Activated T-helper 1 cell treated with anti-CD3 and anti-CD28 coated beads, Interleukin-12 subunit alpha, Interleukin-12 subunit beta, Interleukin-2, Interleukin-4 antibody, amounts not matched to agents 30 ng/mL and 10 ng/mL and 1 ng/mL, durations not matched to agents 14 hours and 24 hours and 36 hours (primary cell): ENCODE measurements around the gene DLST. TPM values are rescaled to one million over a fixed set of nuclear protein-coding genes. Genes with fewer than 3 reads are reported as not detected.

Experiments
- DNase-seq: peaks from one replicate; pipeline ENCODE4 v3.0.0; 2021; ENCODE audit warnings: low spot score
- H3K27ac Mint-ChIP-seq: one replicate; pipeline ENCODE4 v1.8.0; 2021; ENCODE audit warnings: mild to moderate bottlenecking, mixed read lengths
- H3K27me3 Mint-ChIP-seq: one replicate; pipeline ENCODE4 v1.8.0; 2022; ENCODE audit warnings: mild to moderate bottlenecking, moderate library complexity, mixed read lengths; ENCODE audit not compliant: insufficient read depth
- H3K36me3 Mint-ChIP-seq: one replicate; pipeline ENCODE4 v1.8.0; 2021; ENCODE audit warnings: low read depth, mixed read lengths
- H3K4me1 Mint-ChIP-seq: one replicate; pipeline ENCODE4 v1.8.0; 2021; ENCODE audit warnings: low read depth, mixed read lengths
- H3K4me3 Mint-ChIP-seq: one replicate; pipeline ENCODE4 v1.8.0; 2021; ENCODE audit warnings: mild to moderate bottlenecking, moderate library complexity, mixed read lengths
- H3K9me3 Mint-ChIP-seq: one replicate; pipeline ENCODE4 v1.8.0; 2021; ENCODE audit warnings: mixed read lengths
- intact Hi-C: fragments of 100-400 bp; cut with micrococcal nuclease; formaldehyde crosslinking; loops from one replicate; pipeline ENCODE4 v1.15.1; 2024
- total RNA-seq: library from RNA; stranded (reverse); gene quantifications from 2 replicates; pipeline ENCODE4 v1.2.3, GENCODE V29; 2022

The DLST gene
- total RNA-seq, 1 donor from 2014 or later, result 98.9 TPM

GRCh38 chr14:74891870-74892269 lies 10.2 kb downstream of the DLST start:
- intact Hi-C loops, result no loop called here
- Mint-ChIP-seq H3K27me3 (no peaks in the 10 kb centered on the region), H3K9me3 (no peaks in the 10 kb centered on the region), H3K36me3 (peaks cover 46% of the 10 kb centered on the region), H3K4me3 (no peak overlapping the region), H3K4me1 (peaks cover 6% of the 10 kb centered on the region), H3K27ac (no peak overlapping the region)
- no peak for DNase-seq

- Mint-ChIP-seq H3K36me3 (peaks cover 47% of the 10 kb centered on the region), H3K27ac (no peak overlapping the region)
Measured at GRCh38 chr14:74892745-74893144, 11.0 kb downstream of the DLST start.

GRCh38 chr14:74893614-74894091 lies 11.9 kb downstream of the DLST start:
- Mint-ChIP-seq H3K4me1 (no peaks in the 10 kb centered on the region), H3K4me3 (no peak overlapping the region), H3K9me3 (no peaks in the 10 kb centered on the region), H3K27me3 (no peaks in the 10 kb centered on the region), H3K36me3 (peaks cover 54% of the 10 kb centered on the region), H3K27ac (no peak overlapping the region)
- DNase-seq, result no peak
- intact Hi-C loops, result no loop called here

More at GRCh38 chr14:74892745-74893144, 11.0 kb downstream of the DLST start:
- intact Hi-C loops, result no loop called here
- peaks cover 4% of the 10 kb centered on the region for H3K4me1 Mint-ChIP-seq
- no peaks in the 10 kb centered on the region for H3K27me3 Mint-ChIP-seq
- no peak overlapping the region for H3K4me3 Mint-ChIP-seq
- no peak for DNase-seq
- no peaks in the 10 kb centered on the region for H3K9me3 Mint-ChIP-seq

GRCh38 chr14:74896400-74896799 lies 14.7 kb downstream of the DLST start:
- H3K27me3 Mint-ChIP-seq, result no peaks in the 10 kb centered on the region
- intact Hi-C loops, result no loop called here
- H3K9me3 Mint-ChIP-seq, result no peaks in the 10 kb centered on the region
- H3K27ac Mint-ChIP-seq, result no peak overlapping the region
- H3K36me3 Mint-ChIP-seq, result peaks cover 55% of the 10 kb centered on the region
- H3K4me3 Mint-ChIP-seq, result no peak overlapping the region
- no peaks in the 10 kb centered on the region for H3K4me1 Mint-ChIP-seq
- DNase-seq, result no peak

- Mint-ChIP-seq H3K27me3 (no peaks in the 10 kb centered on the region), H3K9me3 (no peaks in the 10 kb centered on the region), H3K36me3 (peaks cover 57% of the 10 kb centered on the region), H3K27ac (no peak overlapping the region), H3K4me3 (no peak overlapping the region), H3K4me1 (no peaks in the 10 kb centered on the region)
- intact Hi-C loops, result no loop called here
- DNase-seq, result no peak
Measured at GRCh38 chr14:74897642-74898041, 15.9 kb downstream of the DLST start.

- Mint-ChIP-seq H3K4me1 (no peaks in the 10 kb centered on the region), H3K9me3 (no peaks in the 10 kb centered on the region), H3K4me3 (no peak overlapping the region), H3K36me3 (peaks cover 60% of the 10 kb centered on the region), H3K27ac (no peak overlapping the region), H3K27me3 (no peaks in the 10 kb centered on the region)
- intact Hi-C loops, result no loop called here
- DNase-seq, result no peak
Measured at GRCh38 chr14:74898083-74898482, 16.4 kb downstream of the DLST start.

GRCh38 chr14:74898694-74899093 lies 17.0 kb downstream of the DLST start:
- H3K9me3 Mint-ChIP-seq, result no peaks in the 10 kb centered on the region
- no peaks in the 10 kb centered on the region for H3K4me1 Mint-ChIP-seq
- H3K4me3 Mint-ChIP-seq, result no peak overlapping the region
- DNase-seq, result no peak
- peaks cover 56% of the 10 kb centered on the region for H3K36me3 Mint-ChIP-seq
- H3K27ac Mint-ChIP-seq, result no peak overlapping the region
- intact Hi-C loops, result no loop called here
- no peaks in the 10 kb centered on the region for H3K27me3 Mint-ChIP-seq

GRCh38 chr14:74902941-74903705 lies 21.4 kb downstream of the DLST start:
- no peak overlapping the region for H3K4me3 Mint-ChIP-seq
- no peak for DNase-seq
- H3K9me3 Mint-ChIP-seq, result no peaks in the 10 kb centered on the region
- peaks cover 41% of the 10 kb centered on the region for H3K36me3 Mint-ChIP-seq
- H3K27ac Mint-ChIP-seq, result no peak overlapping the region
- H3K4me1 Mint-ChIP-seq, result peaks cover 5% of the 10 kb centered on the region
- no peaks in the 10 kb centered on the region for H3K27me3 Mint-ChIP-seq
- intact Hi-C loops, result no loop called here

GRCh38 chr14:74904635-74905503 lies 23.2 kb downstream of the DLST start:
- H3K4me3 Mint-ChIP-seq, result no peak overlapping the region
- H3K36me3 Mint-ChIP-seq, result peaks cover 23% of the 10 kb centered on the region
- peak overlapping the region; percentile 59 for H3K27ac Mint-ChIP-seq
- intact Hi-C loops, result loop anchor here (1.0 kb wide), 3 partner anchors 23 to 296 kb away; no protein-coding TSS in a partner anchor
- H3K27me3 Mint-ChIP-seq, result no peaks in the 10 kb centered on the region
- H3K4me1 Mint-ChIP-seq, result peaks cover 5% of the 10 kb centered on the region
- no peak for DNase-seq
- H3K9me3 Mint-ChIP-seq, result no peaks in the 10 kb centered on the region

GRCh38 chr14:74905595-74906142 lies 24.0 kb downstream of the DLST start:
- peak; percentile 61 for DNase-seq
- Mint-ChIP-seq H3K4me3 (no peak overlapping the region), H3K9me3 (no peaks in the 10 kb centered on the region), H3K4me1 (peaks cover 5% of the 10 kb centered on the region), H3K36me3 (peaks cover 19% of the 10 kb centered on the region), H3K27ac (peak overlapping the region; percentile 40), H3K27me3 (no peaks in the 10 kb centered on the region)
- intact Hi-C loops, result loop anchor here (1.0 kb wide), 3 partner anchors 23 to 296 kb away; no protein-coding TSS in a partner anchor

GRCh38 chr14:74906925-74907521 lies 25.3 kb downstream of the DLST start:
- Mint-ChIP-seq H3K36me3 (peaks cover 14% of the 10 kb centered on the region), H3K27ac (no peak overlapping the region), H3K27me3 (no peaks in the 10 kb centered on the region), H3K4me1 (peaks cover 5% of the 10 kb centered on the region), H3K4me3 (no peak overlapping the region), H3K9me3 (no peaks in the 10 kb centered on the region)
- DNase-seq, result no peak
- intact Hi-C loops, result no loop called here

- intact Hi-C loops, result no loop called here
- no peak overlapping the region for H3K4me3 Mint-ChIP-seq
- no peaks in the 10 kb centered on the region for H3K9me3 Mint-ChIP-seq
- H3K27me3 Mint-ChIP-seq, result no peaks in the 10 kb centered on the region
- H3K36me3 Mint-ChIP-seq, result peaks cover 9% of the 10 kb centered on the region
- H3K27ac Mint-ChIP-seq, result no peak overlapping the region
- DNase-seq, result no peak
- peaks cover 5% of the 10 kb centered on the region for H3K4me1 Mint-ChIP-seq
Measured at GRCh38 chr14:74907744-74908143, 26.0 kb downstream of the DLST start.
